ENCODE results near the gene TFAP2C. TPM values are rescaled to one million over a fixed set of nuclear protein-coding genes. Genes with fewer than 3 reads are reported as not detected.
"Not testable (repeated sequence)": the region's sequence is repeated elsewhere in the genome, so short reads cannot be mapped to it uniquely, and the experiment has no call there.

The TFAP2C gene
- total RNA-seq, 4 donors from 2014 or later = 2.7 to 13.7 (median 7.2) TPM

DNA sequence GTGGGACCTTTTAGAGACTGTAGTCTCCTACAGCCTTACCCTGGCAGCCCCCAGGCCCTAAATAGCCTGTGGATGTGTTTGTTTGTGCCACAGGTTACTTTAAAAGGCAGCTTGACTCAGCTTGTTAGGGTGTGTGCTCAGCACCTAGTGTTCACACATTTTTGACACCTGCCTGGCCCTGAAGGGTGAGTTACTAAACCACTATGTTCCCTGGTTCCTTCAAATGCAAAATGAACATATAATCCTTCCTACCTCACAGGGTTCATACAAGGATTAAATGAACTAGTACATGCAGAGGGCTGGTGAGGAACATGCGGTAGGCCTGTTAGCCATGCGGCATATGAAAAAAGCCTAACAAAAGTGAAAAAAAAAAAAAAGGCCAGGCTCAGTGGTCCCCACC, 14.9 kb upstream of the TFAP2C start:
- TF ChIP-seq CTCF (IDR thresholded peaks at IDR 0.05) = no peak
- no peak for DNase-seq (ENCODE audit: low spot score)
- ATAC-seq (ENCODE audit: low FRiP score) = no peak

GRCh38 chr20:56616716-56617115, 12.4 kb upstream of the TFAP2C start:
- TF ChIP-seq CTCF (IDR thresholded peaks at IDR 0.05) = no peak
- no peak for DNase-seq (ENCODE audit: low spot score)
- no peak for ATAC-seq (ENCODE audit: low FRiP score)

GRCh38 chr20:56617489-56617888, 11.6 kb upstream of the TFAP2C start:
- ATAC-seq (ENCODE audit: low FRiP score) = peak; percentile 41
- DNase-seq (ENCODE audit: low spot score) = no peak
- TF ChIP-seq CTCF (IDR thresholded peaks at IDR 0.05) = no peak

GRCh38 chr20:56621730-56622129, 7.4 kb upstream of the TFAP2C start:
- DNase-seq (ENCODE audit: low spot score) (no peak), ATAC-seq (ENCODE audit: low FRiP score) (no peak)
- no peak for TF ChIP-seq CTCF (IDR thresholded peaks at IDR 0.05)

- not testable (repeated sequence) for DNase-seq (ENCODE audit: low spot score); ATAC-seq (ENCODE audit: low FRiP score)
These were observed 5.2 kb upstream of the TFAP2C start for GRCh38 chr20:56623930-56624329.

DNA sequence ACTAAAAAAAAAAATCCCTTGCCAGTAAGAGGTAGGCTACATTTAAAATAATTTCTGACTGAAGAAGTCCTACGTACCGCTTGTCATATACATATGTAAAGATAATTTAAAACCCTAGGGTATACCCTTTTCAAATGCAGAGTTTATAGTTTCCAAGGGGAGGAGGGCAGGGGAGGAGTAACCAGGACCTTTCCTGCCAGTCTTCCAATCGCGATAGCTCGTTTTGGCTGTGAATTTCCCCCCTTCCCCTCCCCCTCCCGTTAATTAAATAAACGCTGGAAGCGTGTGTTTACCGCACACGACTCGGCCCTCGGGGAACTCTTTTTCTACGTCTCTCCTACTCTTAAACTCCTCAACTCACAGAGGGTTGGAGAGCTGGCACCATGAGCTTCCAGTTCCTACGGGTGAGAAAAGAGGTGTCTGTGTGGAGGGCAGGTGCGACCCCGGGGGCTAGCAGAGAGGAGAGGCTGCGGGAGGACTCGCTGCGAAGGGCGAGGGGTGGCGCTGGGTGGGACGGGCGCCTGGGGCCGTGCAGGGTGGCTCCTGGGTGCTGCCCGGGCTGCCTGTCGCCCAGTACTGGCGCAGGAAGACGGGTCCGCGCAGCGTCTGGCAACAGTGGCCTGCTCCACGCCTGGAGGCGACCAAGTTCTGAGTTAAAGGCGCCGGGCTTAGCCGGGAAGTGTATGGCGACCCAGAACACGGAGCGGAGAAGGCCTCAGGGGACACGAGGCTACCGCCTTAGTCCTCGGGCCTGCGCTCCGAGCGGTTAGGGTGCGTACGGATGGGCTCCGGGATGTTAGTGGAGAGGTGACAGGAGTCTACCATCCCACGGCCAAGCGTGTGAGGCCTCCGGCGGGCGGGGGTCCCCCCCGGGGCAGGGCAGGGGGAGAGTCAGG, 4.1 kb upstream of the TFAP2C start:
- ATAC-seq (ENCODE audit: low FRiP score) (no peak), DNase-seq (ENCODE audit: low spot score) (no peak)
- TF ChIP-seq CTCF (IDR thresholded peaks at IDR 0.05) = no peak

DNA sequence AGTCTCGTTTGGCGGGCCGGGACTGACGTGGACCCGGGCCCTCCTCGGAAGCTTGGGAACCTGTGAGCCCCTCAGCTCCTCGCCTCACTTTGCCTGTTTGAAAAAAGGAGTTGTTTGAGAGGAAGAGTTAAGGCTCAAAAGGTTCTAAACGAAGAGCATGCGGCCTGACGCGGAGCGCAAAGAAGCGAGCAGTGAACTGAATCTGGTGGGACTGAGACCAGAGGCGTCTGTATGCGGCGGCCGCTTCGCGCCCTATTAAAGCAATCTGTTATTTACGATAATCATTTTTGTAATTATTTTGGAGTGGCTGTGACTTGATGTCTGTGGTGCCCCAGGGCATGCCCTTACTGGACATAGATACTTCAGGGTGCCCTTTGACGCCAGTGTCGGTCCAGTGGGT, 3.3 kb upstream of the TFAP2C start:
- ATAC-seq (ENCODE audit: low FRiP score) (no peak), DNase-seq (ENCODE audit: low spot score) (no peak)
- TF ChIP-seq CTCF (IDR thresholded peaks at IDR 0.05) = no peak

All from omental fat pad (tissue), 4 donors.